ENCODE results near the gene SRSF6. TPM values are rescaled to one million over a fixed set of nuclear protein-coding genes. Genes with fewer than 3 reads are reported as not detected.

Gene SRSF6
- total RNA-seq, 1 experiment from 2014 or later = 242 TPM

- no peak for TF ChIP-seq POLR2A (IDR thresholded peaks at IDR 0.05; ENCODE audit: borderline replicate concordance, extremely low read depth, insufficient read depth, insufficient read length)
- TF ChIP-seq JUND (IDR thresholded peaks at IDR 0.05) = no peak
- TF ChIP-seq SIN3A (IDR thresholded peaks at IDR 0.05; ENCODE audit: low read depth) = no peak
- TF ChIP-seq SRF (IDR thresholded peaks at IDR 0.05; ENCODE audit: low read depth) = no peak
- TF ChIP-seq SP1 (IDR thresholded peaks at IDR 0.05; ENCODE audit: low read depth) = no peak
- no peak for TF ChIP-seq MAX (IDR thresholded peaks at IDR 0.05)
- no peak for TF ChIP-seq TCF7L2 (IDR thresholded peaks at IDR 0.05; ENCODE audit: borderline replicate concordance, extremely low read depth, insufficient read depth, insufficient read length)
- ChIA-PET CTCF (interaction anchor here (0.9 to 1.8 kb wide), 5 partner anchors 13 to 1712 kb away, joined by 3 to 17 read pairs (median 3); no protein-coding TSS in a partner anchor), RAD21 (ENCODE audit: low non-redundant PET in 1 of 2, low total read pairs in 2 of 2, uncharacterized antibody in 2 of 2, unreplicated experiment in 2 of 2) (no interaction called here), POLR2A (no interaction called here)
- Histone ChIP-seq H3K4me3 (replicated peaks in 1 of 2; ENCODE audit: low read depth in 1 of 2, low read length in 2 of 2) (no peak overlapping the region), H3K36me3 (ENCODE audit: control insufficient read depth in 1 of 2, insufficient read depth in 2 of 2, low read length in 2 of 2) (no peaks in the 10 kb centered on the region), H3K79me2 (ENCODE audit: insufficient read depth, low read length) (no peaks in the 10 kb centered on the region), H3K27ac (ENCODE audit: low read depth, low read length) (no peak overlapping the region), H3K4me1 (ENCODE audit: control insufficient read depth in 1 of 2, insufficient read depth in 2 of 2, low read length in 2 of 2) (0 out of 4 replicates have a peak, but pooled peaks cover 0 to 3% of the 10 kb centered on the region in 2 experiments), H3K27me3 (ENCODE audit: insufficient read depth, low read length) (no peaks in the 10 kb centered on the region; the same call in 1 of the 2 replicates), H3K9me2 (ENCODE audit: insufficient read depth) (no peaks in the 10 kb centered on the region), H3K9me3 (ENCODE audit: control insufficient read depth in 1 of 2, insufficient read depth in 1 of 2, low read depth in 1 of 2, low read length in 2 of 2) (peaks cover 0 to 9% of the 10 kb centered on the region in 2 experiments; a peak in 2 of 4 replicates), H4K20me1 (ENCODE audit: insufficient read depth) (no peaks in the 10 kb centered on the region), H3K9ac (ENCODE audit: low read length) (no peak overlapping the region), H3K4me2 (ENCODE audit: low read length) (no peak overlapping the region), H2AFZ (ENCODE audit: low read depth, low read length, poor library complexity, severe bottlenecking) (no peak overlapping the region)
- intact Hi-C loops (cut with micrococcal nuclease) = loop anchor here (1.0 to 5.0 kb wide), 3 partner anchors 217 to 1712 kb away; no protein-coding TSS in a partner anchor
- DNase-seq (ENCODE audit: low read depth, low spot score) = no peak
- BruUV-seq (replicated peaks) = no TSS peak
- peak; percentile 30; the same call in 1 of the 2 replicates for ATAC-seq
These were observed 48.2 kb upstream of the SRSF6 start for GRCh38 chr20:43409577-43409913.

GRCh38 chr20:43415661-43416430, 41.9 kb upstream of the SRSF6 start:
- CTCF ChIA-PET = no interaction called here
- Histone ChIP-seq H3K27me3 (ENCODE audit: insufficient read depth, low read length) (no peaks in the 10 kb centered on the region), H4K20me1 (ENCODE audit: insufficient read depth) (no peaks in the 10 kb centered on the region), H3K79me2 (ENCODE audit: insufficient read depth, low read length) (no peaks in the 10 kb centered on the region), H3K9me2 (ENCODE audit: insufficient read depth) (no peaks in the 10 kb centered on the region), H3K36me3 (ENCODE audit: control insufficient read depth in 1 of 2, insufficient read depth in 2 of 2, low read length in 2 of 2) (no peaks in the 10 kb centered on the region), H3K4me1 (ENCODE audit: control insufficient read depth in 1 of 2, insufficient read depth in 2 of 2, low read length in 2 of 2) (no peaks in the 10 kb centered on the region), H3K4me2 (ENCODE audit: low read length) (no peak overlapping the region), H3K4me3 (replicated peaks in 1 of 2; ENCODE audit: low read depth in 1 of 2, low read length in 2 of 2) (no peak overlapping the region), H3K9ac (ENCODE audit: low read length) (no peak overlapping the region), H3K9me3 (ENCODE audit: control insufficient read depth in 1 of 2, insufficient read depth in 1 of 2, low read depth in 1 of 2, low read length in 2 of 2) (peaks cover 4 to 14% of the 10 kb centered on the region in 2 experiments; a peak in 2 of 4 replicates), H2AFZ (ENCODE audit: low read depth, low read length, poor library complexity, severe bottlenecking) (no peak overlapping the region), H3K27ac (ENCODE audit: low read depth, low read length) (no peak overlapping the region)
- POLR2A ChIA-PET = interaction anchor here (0.7 kb wide), 1 partner anchor 681 kb away, joined by 5 read pairs; no protein-coding TSS in a partner anchor
- RAD21 ChIA-PET (ENCODE audit: low non-redundant PET in 1 of 2, low total read pairs in 2 of 2, uncharacterized antibody in 2 of 2, unreplicated experiment in 2 of 2) = no interaction called here
- no peak for ATAC-seq
- DNase-seq (ENCODE audit: low read depth, low spot score) = no peak
- intact Hi-C loops (cut with micrococcal nuclease) = no loop called here
- TF ChIP-seq YY1 (IDR thresholded peaks at IDR 0.05; ENCODE audit: extremely low read depth, insufficient replicate concordance, low read depth, low read length) (no peak), EZH2 (IDR thresholded peaks at IDR 0.05) (no peak), REST (IDR thresholded peaks at IDR 0.05; ENCODE audit: low read depth) (no peak), ZBTB33 (IDR thresholded peaks at IDR 0.05; ENCODE audit: extremely low read depth, insufficient replicate concordance, low read length) (no peak), CEBPB (IDR thresholded peaks at IDR 0.05; ENCODE audit: low read depth) (no peak), EGR1 (IDR thresholded peaks at IDR 0.05; ENCODE audit: low read depth) (no peak), JUND (IDR thresholded peaks at IDR 0.05) (no peak)
- BruUV-seq (replicated peaks) = no TSS peak

All from HCT116 (cell line).